ENCODE measurements around the gene BCAS1. TPM values are rescaled to one million over a fixed set of nuclear protein-coding genes. Genes with fewer than 3 reads are reported as not detected.
A peak's percentile ranks its signal among the peaks of the same experiment; 100 is the strongest.

Gene BCAS1
- total RNA-seq, 1 donor = not detected

- Histone ChIP-seq H4K20me1 (ENCODE audit: insufficient read depth, low read length) (no peaks in the 10 kb centered on the region), H3K4me3 (ENCODE audit: insufficient read depth, low read length) (no peak overlapping the region), H3K36me3 (ENCODE audit: insufficient read depth, low read length) (no peaks in the 10 kb centered on the region), H3K9me3 (ENCODE audit: low read depth, low read length) (no peaks in the 10 kb centered on the region), H3K4me2 (ENCODE audit: insufficient read depth, low read length) (no peak overlapping the region), H3K27me3 (ENCODE audit: insufficient read depth, low read length) (no peaks in the 10 kb centered on the region), H2AFZ (ENCODE audit: low read length) (no peak overlapping the region), H3K4me1 (ENCODE audit: insufficient read depth, low read length) (peaks cover 9% of the 10 kb centered on the region), H3K27ac (ENCODE audit: low read depth, low read length) (no peak overlapping the region), H3K79me2 (ENCODE audit: insufficient read depth, low read length) (no peaks in the 10 kb centered on the region)
- no peak for TF ChIP-seq CTCF (IDR thresholded peaks at IDR 0.05; ENCODE audit: extremely low read depth, low read depth, low read length)
- DNase-seq (ENCODE audit: insufficient read length, low spot score, missing footprints) = no peak
Measured at GRCh38 chr20:54116550-54117235, 46.3 kb upstream of the BCAS1 start.

- peak overlapping the region; percentile 35 for H3K4me2 ChIP-seq (ENCODE audit: insufficient read depth, low read length)
- no peaks in the 10 kb centered on the region for H3K79me2 ChIP-seq (ENCODE audit: insufficient read depth, low read length)
- peaks cover 6% of the 10 kb centered on the region for H3K4me1 ChIP-seq (ENCODE audit: insufficient read depth, low read length)
- no peak overlapping the region for H3K27ac ChIP-seq (ENCODE audit: low read depth, low read length)
- no peak overlapping the region for H3K4me3 ChIP-seq (ENCODE audit: insufficient read depth, low read length)
- no peaks in the 10 kb centered on the region for H3K9me3 ChIP-seq (ENCODE audit: low read depth, low read length)
- no peaks in the 10 kb centered on the region for H3K27me3 ChIP-seq (ENCODE audit: insufficient read depth, low read length)
- TF ChIP-seq CTCF (IDR thresholded peaks at IDR 0.05; ENCODE audit: extremely low read depth, low read depth, low read length) = no peak
- no peaks in the 10 kb centered on the region for H3K36me3 ChIP-seq (ENCODE audit: insufficient read depth, low read length)
- no peak overlapping the region for H2AFZ ChIP-seq (ENCODE audit: low read length)
- peak; percentile 66 for DNase-seq (ENCODE audit: insufficient read length, low spot score, missing footprints)
- no peaks in the 10 kb centered on the region for H4K20me1 ChIP-seq (ENCODE audit: insufficient read depth, low read length)
Measured at GRCh38 chr20:54115172-54115854, 44.9 kb upstream of the BCAS1 start.

- no peak for TF ChIP-seq CTCF (IDR thresholded peaks at IDR 0.05; ENCODE audit: extremely low read depth, low read depth, low read length)
- no peak overlapping the region for H2AFZ ChIP-seq (ENCODE audit: low read length)
- no peak overlapping the region for H3K4me3 ChIP-seq (ENCODE audit: insufficient read depth, low read length)
- no peak overlapping the region for H3K27ac ChIP-seq (ENCODE audit: low read depth, low read length)
- H3K36me3 ChIP-seq (ENCODE audit: insufficient read depth, low read length) = no peaks in the 10 kb centered on the region
- H3K9me3 ChIP-seq (ENCODE audit: low read depth, low read length) = no peaks in the 10 kb centered on the region
- H3K27me3 ChIP-seq (ENCODE audit: insufficient read depth, low read length) = no peaks in the 10 kb centered on the region
- H3K4me2 ChIP-seq (ENCODE audit: insufficient read depth, low read length) = no peak overlapping the region
- H4K20me1 ChIP-seq (ENCODE audit: insufficient read depth, low read length) = no peaks in the 10 kb centered on the region
- no peak for DNase-seq (ENCODE audit: insufficient read length, low spot score, missing footprints)
- no peaks in the 10 kb centered on the region for H3K79me2 ChIP-seq (ENCODE audit: insufficient read depth, low read length)
- H3K4me1 ChIP-seq (ENCODE audit: insufficient read depth, low read length) = peaks cover 11% of the 10 kb centered on the region
Measured at GRCh38 chr20:54114109-54114508, 43.7 kb upstream of the BCAS1 start.

GRCh38 chr20:54113566-54113965, 43.2 kb upstream of the BCAS1 start:
- Histone ChIP-seq H3K9me3 (ENCODE audit: low read depth, low read length) (no peaks in the 10 kb centered on the region), H3K36me3 (ENCODE audit: insufficient read depth, low read length) (no peaks in the 10 kb centered on the region), H3K4me1 (ENCODE audit: insufficient read depth, low read length) (peaks cover 11% of the 10 kb centered on the region), H3K27ac (ENCODE audit: low read depth, low read length) (no peak overlapping the region), H3K27me3 (ENCODE audit: insufficient read depth, low read length) (no peaks in the 10 kb centered on the region), H2AFZ (ENCODE audit: low read length) (no peak overlapping the region), H3K4me3 (ENCODE audit: insufficient read depth, low read length) (no peak overlapping the region), H4K20me1 (ENCODE audit: insufficient read depth, low read length) (no peaks in the 10 kb centered on the region), H3K79me2 (ENCODE audit: insufficient read depth, low read length) (no peaks in the 10 kb centered on the region), H3K4me2 (ENCODE audit: insufficient read depth, low read length) (no peak overlapping the region)
- TF ChIP-seq CTCF (IDR thresholded peaks at IDR 0.05; ENCODE audit: extremely low read depth, low read depth, low read length) = no peak
- no peak for DNase-seq (ENCODE audit: insufficient read length, low spot score, missing footprints)

Measured in osteoblast (primary cell).